ENCODE results near the gene SLC39A10. TPM values are rescaled to one million over a fixed set of nuclear protein-coding genes. Genes with fewer than 3 reads are reported as not detected.

Gene SLC39A10
- total and polyA plus RNA-seq, 2 donors (not counting 3 experiments of a cell fraction or from before 2014, with no cell fraction given): 11.4 to 39.9 TPM

DNA sequence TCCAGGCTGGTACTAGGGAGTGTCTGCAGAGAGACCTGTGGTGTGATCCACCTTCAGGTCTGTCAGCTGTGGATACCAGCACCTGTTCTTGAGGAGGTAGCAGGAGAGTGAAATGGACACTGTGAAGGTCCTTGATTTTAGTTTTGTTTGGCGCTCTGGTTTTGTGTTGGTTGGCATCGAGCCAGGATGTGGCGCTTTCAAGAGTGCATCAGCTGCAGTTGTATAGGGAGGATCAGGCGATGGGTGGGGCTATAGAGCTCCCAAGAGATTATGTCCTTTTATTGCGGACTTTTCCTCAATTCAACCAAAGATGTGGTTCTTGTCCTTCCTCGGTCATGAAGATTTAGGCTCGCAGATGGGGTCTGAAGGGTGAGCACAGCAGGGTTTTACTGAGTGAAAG is 37.5 kb downstream of the SLC39A10 start:
- no peaks in the 10 kb centered on the region for H3K36me3 ChIP-seq (ENCODE audit: control insufficient read depth in 2 of 2, extremely low read depth in 1 of 2, insufficient read depth in 2 of 2, low read length in 2 of 2)
- H3K4me2 ChIP-seq (ENCODE audit: insufficient read depth, low read length): no peak overlapping the region
- H3K79me2 ChIP-seq (ENCODE audit: control insufficient read depth, insufficient read depth, low read length): peaks cover 14% of the 10 kb centered on the region
- H3K9me1 ChIP-seq (replicated peaks; ENCODE audit: control insufficient read depth, extremely low read depth, insufficient read depth, low read length): no peaks in the 10 kb centered on the region
- no peak overlapping the region for H3K27ac ChIP-seq (ENCODE audit: insufficient read depth, low read depth, low read length)
- ChIA-PET CTCF (no interaction called here), POLR2A (no interaction called here)
- no peak overlapping the region for H3K4me3 ChIP-seq (replicated peaks in 1 of 3; ENCODE audit: insufficient read depth in 1 of 3, low read depth in 1 of 3, low read length in 3 of 3)
- no peaks in the 10 kb centered on the region for H3K9me3 ChIP-seq (replicated peaks; ENCODE audit: control insufficient read depth, insufficient read depth, low read length)
- BruUV-seq (replicated peaks): no TSS peak
- no peak for FAIRE-seq
- H2AFZ ChIP-seq (ENCODE audit: low read depth, low read length): no peak overlapping the region
- no peak overlapping the region for H3K9ac ChIP-seq (replicated peaks; ENCODE audit: extremely low read depth, insufficient read depth, low read length)
- no peaks in the 10 kb centered on the region for H4K20me1 ChIP-seq (replicated peaks; ENCODE audit: control insufficient read depth, extremely low read depth, insufficient read depth, low read length)
- no peaks in the 10 kb centered on the region for H3K27me3 ChIP-seq (ENCODE audit: control insufficient read depth in 2 of 2, insufficient read depth in 2 of 2, low read length in 2 of 2)
- dilution Hi-C loops (cut with MboI; ENCODE audit: extremely low pct_ligation_motif_present, low sequenced_read_pairs) (no loop called here), intact Hi-C loops (cut with micrococcal nuclease) (no loop called here)
- no peak for DNase-seq (ENCODE audit: low read depth, low spot score)
- no peak for TF ChIP-seq JUN (IDR thresholded peaks at IDR 0.05; ENCODE audit: borderline replicate concordance, insufficient read depth, insufficient read length, low read depth)
- TF ChIP-seq FOS (IDR thresholded peaks at IDR 0.05; ENCODE audit: borderline replicate concordance, insufficient read depth, low read length): no peak
- TF ChIP-seq MYC (IDR thresholded peaks at IDR 0.05; ENCODE audit: low read depth, low read length): no peak
- no peak for TF ChIP-seq POLR2AphosphoS5 (IDR thresholded peaks at IDR 0.05; ENCODE audit: insufficient read depth, low read depth, low read length)
- TF ChIP-seq GATA2 (IDR thresholded peaks at IDR 0.05; ENCODE audit: insufficient read depth, insufficient read length, low read depth, low read length): no peak
- TF ChIP-seq, protein P1, sequence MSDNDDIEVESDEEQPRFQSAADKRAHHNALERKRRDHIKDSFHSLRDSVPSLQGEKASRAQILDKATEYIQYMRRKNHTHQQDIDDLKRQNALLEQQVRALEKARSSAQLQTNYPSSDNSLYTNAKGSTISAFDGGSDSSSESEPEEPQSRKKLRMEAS (IDR thresholded peaks at IDR 0.05; ENCODE audit: insufficient read depth, insufficient read length): no peak
- no peak for TF ChIP-seq POLR2A (IDR thresholded peaks at IDR 0.05; ENCODE audit: low read depth, low read length)
- TF ChIP-seq EZH2 (IDR thresholded peaks at IDR 0.05; ENCODE audit: borderline replicate concordance, low read depth, low read length, severe bottlenecking): no peak
- TF ChIP-seq, protein P2, sequence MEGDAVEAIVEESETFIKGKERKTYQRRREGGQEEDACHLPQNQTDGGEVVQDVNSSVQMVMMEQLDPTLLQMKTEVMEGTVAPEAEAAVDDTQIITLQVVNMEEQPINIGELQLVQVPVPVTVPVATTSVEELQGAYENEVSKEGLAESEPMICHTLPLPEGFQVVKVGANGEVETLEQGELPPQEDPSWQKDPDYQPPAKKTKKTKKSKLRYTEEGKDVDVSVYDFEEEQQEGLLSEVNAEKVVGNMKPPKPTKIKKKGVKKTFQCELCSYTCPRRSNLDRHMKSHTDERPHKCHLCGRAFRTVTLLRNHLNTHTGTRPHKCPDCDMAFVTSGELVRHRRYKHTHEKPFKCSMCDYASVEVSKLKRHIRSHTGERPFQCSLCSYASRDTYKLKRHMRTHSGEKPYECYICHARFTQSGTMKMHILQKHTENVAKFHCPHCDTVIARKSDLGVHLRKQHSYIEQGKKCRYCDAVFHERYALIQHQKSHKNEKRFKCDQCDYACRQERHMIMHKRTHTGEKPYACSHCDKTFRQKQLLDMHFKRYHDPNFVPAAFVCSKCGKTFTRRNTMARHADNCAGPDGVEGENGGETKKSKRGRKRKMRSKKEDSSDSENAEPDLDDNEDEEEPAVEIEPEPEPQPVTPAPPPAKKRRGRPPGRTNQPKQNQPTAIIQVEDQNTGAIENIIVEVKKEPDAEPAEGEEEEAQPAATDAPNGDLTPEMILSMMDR (IDR thresholded peaks at IDR 0.05; ENCODE audit: extremely low read depth in 1 of 2, insufficient read depth in 1 of 2, low read depth in 1 of 2, low read length in 2 of 2): no peak
- H3K4me1 ChIP-seq (ENCODE audit: control insufficient read depth, extremely low read depth, insufficient read depth, low read length): no peaks in the 10 kb centered on the region
